ENCODE measurements around the gene HS3ST4. TPM values are rescaled to one million over a fixed set of nuclear protein-coding genes. Genes with fewer than 3 reads are reported as not detected.

Gene HS3ST4
- total and polyA plus RNA-seq, 2 of the 4 experiments (the other 2 are of a cell fraction) = not detected

- Histone ChIP-seq H3K9me3 (ENCODE audit: control insufficient read depth, insufficient read depth, low read length) (0 out of 2 replicates have a peak, but pooled peaks cover 2% of the 10 kb centered on the region), H2BK120ac (ENCODE audit: low read depth, low read length) (no peak overlapping the region), H3K23ac (ENCODE audit: low read depth, low read length) (no peak overlapping the region), H4K8ac (ENCODE audit: low read depth in 2 of 2, low read length in 2 of 2) (no peak overlapping the region), H2BK20ac (ENCODE audit: low read depth, low read length) (no peak overlapping the region), H3K18ac (ENCODE audit: low read depth, low read length) (no peak overlapping the region), H3K4me3 (ENCODE audit: insufficient read depth, low read depth, low read length) (no peak overlapping the region), H3K14ac (replicated peaks; ENCODE audit: low read depth, low read length) (no peak overlapping the region), H4K91ac (ENCODE audit: insufficient read depth, low read depth, low read length) (no peak overlapping the region), H2BK15ac (ENCODE audit: low read depth, low read length) (no peak overlapping the region), H2AFZ (replicated peaks; ENCODE audit: low read length, poor library complexity) (no peak overlapping the region), H2BK5ac (ENCODE audit: low read depth, low read length, poor library complexity, severe bottlenecking) (no peak overlapping the region), H3K56ac (ENCODE audit: extremely low read depth, insufficient read depth, low read length) (no peak overlapping the region), H4K5ac (ENCODE audit: low read depth, low read length) (no peak overlapping the region), H3K9me1 (ENCODE audit: insufficient read depth, low read length) (no peaks in the 10 kb centered on the region), H3K27ac (ENCODE audit: insufficient read depth, low read length) (no peak overlapping the region), H3K4me1 (ENCODE audit: control insufficient read depth, insufficient read depth, low read length) (no peaks in the 10 kb centered on the region), H3K36me3 (ENCODE audit: control insufficient read depth, insufficient read depth, low read length) (no peaks in the 10 kb centered on the region), H3K79me1 (ENCODE audit: low read depth in 1 of 2, low read length in 2 of 2) (no peaks in the 10 kb centered on the region), H2AK9ac (replicated peaks; ENCODE audit: low read depth, low read length, poor library complexity) (no peak overlapping the region), H3K4me2 (ENCODE audit: low read depth, low read length) (no peak overlapping the region), H3K9ac (ENCODE audit: low read depth, low read length) (no peak overlapping the region), H4K20me1 (ENCODE audit: insufficient read depth, low read length) (no peaks in the 10 kb centered on the region), H3K27me3 (ENCODE audit: control insufficient read depth, insufficient read depth, low read length) (no peaks in the 10 kb centered on the region), H3K4ac (ENCODE audit: low read depth, low read length) (no peak overlapping the region), H2AK5ac (ENCODE audit: low read depth, low read length) (no peak overlapping the region)
- TF ChIP-seq POLR2A (IDR thresholded peaks at IDR 0.05; ENCODE audit: low read depth, low read length) = no peak
- TF ChIP-seq SMC3 (IDR thresholded peaks at IDR 0.05; ENCODE audit: low read depth, low read length) = no peak
- no peak for TF ChIP-seq MXI1 (IDR thresholded peaks at IDR 0.05; ENCODE audit: borderline replicate concordance, low read depth, low read length)
- no peak for TF ChIP-seq RAD21 (IDR thresholded peaks at IDR 0.05; ENCODE audit: low read length)
- dilution Hi-C loops (cut with HindIII; ENCODE audit: low sequenced_read_pairs, unreplicated experiment) = no loop called here
- no TSS peak for BruUV-seq (replicated peaks)
- ChIA-PET POLR2A (ENCODE audit: unreplicated experiment) (no interaction called here), CTCF (no interaction called here)
- in situ Hi-C loops (cut with MboI; ENCODE audit: low sequenced_read_pairs) = no loop called here
- no CpG with 5 or more reads among the region's 6 CpGs for WGBS, 2 experiments (ENCODE audit: extremely low coverage in 2 of 2, insufficient read length in 1 of 2)
- intact Hi-C loops (cut with micrococcal nuclease) = no loop called here
- no peak for DNase-seq
- ATAC-seq (ENCODE audit: low read depth) = no peak
Measured at GRCh38 chr16:25700547-25700946, 8.8 kb downstream of the HS3ST4 start.

Measured in IMR-90 (cell line).